Peyer's patch (tissue), 4 donors: Measurements from ENCODE around the gene LCE2C.

Experiments
- CTCF ChIP-seq, 6 experiments: fragments of 450-650 bp in 4 of 6; fragments of 200-600 bp in 2 of 6; sonication (generic) in 1 of 6; IDR thresholded peaks; one replicate each; pipeline ENCODE4 v1.5.1; 2017 to 2019; ENCODE audit warnings: antibody characterized with exemption in 6 of 6, mild to moderate bottlenecking in 3 of 6, moderate library complexity in 1 of 6
- POLR2A ChIP-seq, 2 donors: fragments of 450-650 bp; IDR thresholded peaks; one replicate each; pipeline ENCODE4 v1.5.1; 2017; ENCODE audit warnings: antibody characterized with exemption in 2 of 2, mild to moderate bottlenecking in 2 of 2, moderate library complexity in 2 of 2

- no peak for TF ChIP-seq POLR2A (IDR thresholded peaks at IDR 0.05)
- TF ChIP-seq CTCF (IDR thresholded peaks at IDR 0.05): no peak
Measured at GRCh38 chr1:152725261-152725660, 50.2 kb downstream of the LCE2C start.
